HG02763 (cell line): ENCODE measurements around the gene IGHMBP2.

Source experiments
- ATAC-seq: cut with Tn5 transposase; IDR thresholded peaks from one replicate; pipeline ENCODE4 v1.9.1; 2021; ENCODE audit warnings: mild to moderate bottlenecking, moderate library complexity; ENCODE audit not compliant: unreplicated experiment

Gene IGHMBP2

DNA sequence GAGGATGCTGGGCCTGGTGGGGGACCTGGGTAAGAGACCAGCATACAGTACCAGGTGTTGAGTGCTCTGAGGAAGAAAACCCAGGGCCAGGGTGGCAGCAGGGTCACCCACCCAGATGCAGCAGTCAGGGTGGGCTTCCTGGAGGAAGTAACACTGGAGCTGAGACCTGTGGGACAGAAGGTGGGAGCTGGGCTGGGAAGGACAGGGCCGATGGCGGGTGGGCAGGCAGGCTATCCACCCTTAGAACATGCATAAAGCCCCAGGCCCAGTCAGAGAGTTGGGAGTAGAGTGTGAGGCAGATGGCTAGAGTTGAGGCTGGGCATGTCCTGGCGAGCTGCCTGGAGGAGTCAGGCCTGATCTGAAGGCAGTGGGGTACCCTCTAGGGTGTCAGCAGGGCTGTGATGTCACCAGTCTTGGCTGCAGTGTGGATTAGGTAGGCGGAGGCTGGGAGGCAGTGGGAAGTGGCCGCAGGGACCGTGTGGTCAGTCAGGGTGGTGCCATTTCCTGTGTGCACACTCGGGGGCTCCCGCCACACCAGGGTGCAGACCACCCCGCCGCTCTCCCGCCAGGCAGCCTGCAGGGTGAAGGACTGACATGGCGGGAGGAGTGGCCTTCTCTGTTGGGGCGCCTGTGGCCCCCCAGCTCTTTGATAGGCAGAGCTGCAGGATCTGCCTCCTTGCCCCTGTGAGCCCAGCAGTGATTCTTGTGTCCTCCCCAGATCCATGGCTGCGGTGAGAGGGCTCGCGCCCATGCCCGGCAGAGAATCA is 35.3 kb downstream of the IGHMBP2 start:
- ATAC-seq, result no peak

- ATAC-seq, result no peak
Measured at GRCh38 chr11:68939583-68940555, 36.2 kb downstream of the IGHMBP2 start.

DNA sequence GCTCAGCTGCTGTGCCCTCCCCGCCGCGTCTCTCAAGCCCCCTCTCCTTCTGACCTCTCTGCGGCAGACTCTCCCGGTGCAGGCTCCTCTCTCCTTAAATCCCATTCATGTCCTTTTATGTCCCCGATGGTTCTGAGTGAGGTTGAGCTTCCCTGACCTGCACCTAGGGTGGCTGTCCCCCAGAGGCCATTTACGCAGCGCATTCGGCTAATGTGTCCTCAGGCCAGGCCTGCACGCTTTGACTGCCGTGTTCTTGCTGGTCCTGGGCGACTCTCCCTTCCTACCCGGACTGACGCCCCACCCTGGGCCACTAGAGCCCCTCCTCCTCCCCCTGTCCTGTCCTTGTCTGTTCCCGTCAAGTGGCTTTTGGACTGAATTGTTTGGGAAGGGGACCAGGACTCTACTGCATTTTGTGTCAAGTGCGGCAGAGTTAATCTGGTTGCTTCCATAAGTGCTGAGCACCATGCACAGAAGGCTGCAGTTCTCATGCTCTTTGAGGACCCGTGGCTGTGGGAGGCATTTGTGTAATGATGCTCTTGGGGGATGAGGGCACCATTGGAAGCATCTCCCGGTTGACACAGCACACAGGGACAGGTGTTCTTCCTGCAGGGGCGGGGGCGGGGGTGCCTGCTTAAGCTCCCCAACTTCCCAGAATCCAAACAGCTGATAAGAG is 37.1 kb downstream of the IGHMBP2 start:
- ATAC-seq, result no peak

GRCh38 chr11:68941324-68942094 is 37.8 kb downstream of the IGHMBP2 start:
- no peak for ATAC-seq

- ATAC-seq, result no peak
Measured at GRCh38 chr11:68942095-68942620, 38.5 kb downstream of the IGHMBP2 start.

DNA sequence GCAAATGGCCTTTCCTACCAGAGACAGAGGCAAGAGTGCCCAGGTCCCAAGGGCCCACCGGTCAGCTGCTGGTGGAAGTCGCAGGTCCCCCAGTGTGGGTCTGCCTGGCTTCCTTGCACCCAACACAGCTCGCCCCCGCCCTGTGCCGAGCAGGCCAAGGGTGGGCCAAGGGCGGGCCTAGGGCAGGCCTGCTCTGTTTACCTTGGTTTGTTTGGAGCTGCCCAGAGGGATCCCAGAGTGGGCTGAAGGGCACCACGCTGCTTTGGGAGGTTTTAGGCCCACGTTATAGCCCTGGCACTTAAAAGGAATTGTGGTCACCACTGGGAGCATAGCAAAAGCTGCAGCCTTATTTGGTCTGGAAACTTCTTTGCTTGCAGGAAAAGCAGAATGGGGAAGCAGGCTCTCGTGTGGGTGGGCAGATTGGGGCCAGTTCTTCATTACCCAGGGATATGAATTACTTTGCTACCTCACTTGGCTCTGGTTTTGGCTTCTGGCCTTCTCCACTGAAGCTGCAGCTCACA is 39.1 kb downstream of the IGHMBP2 start:
- ATAC-seq, result no peak

DNA sequence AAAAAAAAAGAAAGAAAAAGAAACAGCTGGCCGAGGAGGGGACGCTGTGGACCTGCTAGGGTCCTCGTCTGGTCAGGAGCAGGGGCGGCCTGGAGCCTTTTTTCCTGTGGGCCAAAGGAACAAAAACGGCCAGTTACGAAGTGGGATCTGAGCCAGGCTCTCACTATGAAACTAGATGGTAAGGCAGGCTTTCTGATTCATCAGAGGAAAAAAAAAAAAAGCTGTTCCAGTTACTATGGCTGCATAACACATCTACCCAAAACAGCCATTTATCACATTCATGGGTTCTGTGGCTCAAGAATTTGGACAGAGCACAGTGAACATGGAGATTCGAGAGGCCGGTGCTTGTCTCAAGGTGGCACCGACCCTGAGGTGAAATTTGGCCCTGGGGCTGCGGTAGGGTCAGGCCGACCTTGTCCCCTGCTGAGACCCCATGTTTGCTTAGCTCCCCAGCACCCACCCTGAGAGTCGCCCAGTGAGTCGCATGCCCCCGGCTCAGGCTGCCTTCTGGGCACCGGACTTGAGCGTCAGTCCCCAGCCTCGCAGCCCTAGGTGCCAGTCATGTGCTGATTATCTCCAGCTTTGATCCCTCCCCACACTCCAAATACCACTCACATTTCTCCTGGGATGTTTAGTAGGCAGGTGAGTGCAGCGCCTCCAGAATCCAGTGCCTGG is 42.9 kb downstream of the IGHMBP2 start:
- ATAC-seq, result no peak

DNA sequence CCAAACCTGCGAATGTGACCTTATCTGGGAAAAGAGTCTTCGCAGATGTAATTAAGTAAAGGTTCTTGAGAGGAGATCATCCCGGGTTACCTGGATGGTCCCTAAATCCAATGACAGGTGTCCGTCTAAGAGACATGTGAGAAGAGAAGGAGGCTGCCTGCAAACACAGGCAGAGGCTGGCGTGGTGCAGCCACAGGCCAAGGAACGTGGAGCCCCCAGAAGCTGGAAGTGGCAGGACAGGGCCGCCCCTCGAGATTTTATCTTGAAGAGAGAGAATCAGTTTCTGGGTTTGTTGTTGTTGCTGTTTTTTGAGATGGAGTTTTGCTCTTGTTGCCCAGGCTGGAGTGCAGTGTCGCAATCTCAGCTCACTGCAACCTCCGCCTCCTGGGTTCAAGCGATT is 43.5 kb downstream of the IGHMBP2 start:
- ATAC-seq, result no peak

DNA sequence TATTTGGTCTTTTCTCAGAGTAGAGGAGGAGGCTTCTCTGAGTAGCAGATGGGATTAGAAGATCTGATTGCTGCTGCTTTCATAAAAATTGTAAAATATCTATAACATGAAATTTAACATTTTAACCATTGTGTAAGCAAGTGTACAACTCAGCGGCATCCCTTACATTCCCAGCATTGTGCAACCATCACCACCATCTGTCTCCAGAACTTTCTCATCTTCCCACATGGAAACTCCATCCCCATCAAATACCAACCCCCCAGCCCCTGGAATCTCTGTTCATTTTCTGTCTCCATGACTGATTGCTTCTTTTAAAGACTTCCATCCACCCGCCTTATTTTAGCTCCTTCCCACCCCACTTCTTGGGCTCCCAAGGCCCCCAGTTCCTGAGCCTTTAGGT is 44.8 kb downstream of the IGHMBP2 start:
- ATAC-seq, result no peak

GRCh38 chr11:68948935-68949334 is 45.2 kb downstream of the IGHMBP2 start:
- no peak for ATAC-seq

DNA sequence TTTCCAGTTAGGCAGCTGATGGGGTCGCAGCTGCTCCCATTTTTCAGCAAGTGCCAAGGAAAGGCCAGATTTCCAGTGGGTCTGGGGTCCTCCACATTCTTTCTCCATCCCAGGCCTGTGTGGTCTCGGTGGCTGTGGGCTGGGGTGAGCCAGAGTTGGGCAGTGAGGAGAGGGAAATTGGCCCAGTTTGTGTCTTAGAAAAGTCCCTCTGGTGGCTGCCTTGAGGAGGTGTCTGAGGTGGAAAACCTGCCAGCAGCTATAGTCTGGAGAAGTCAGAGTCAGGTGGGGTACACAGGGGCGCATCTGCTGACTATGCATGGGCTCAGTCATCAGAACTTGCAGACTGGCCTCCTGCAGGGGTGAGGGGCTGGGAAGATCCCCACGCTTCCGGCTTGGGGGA is 46.6 kb downstream of the IGHMBP2 start:
- no peak for ATAC-seq

GRCh38 chr11:68950762-68951161 is 47.1 kb downstream of the IGHMBP2 start:
- ATAC-seq, result no peak

DNA sequence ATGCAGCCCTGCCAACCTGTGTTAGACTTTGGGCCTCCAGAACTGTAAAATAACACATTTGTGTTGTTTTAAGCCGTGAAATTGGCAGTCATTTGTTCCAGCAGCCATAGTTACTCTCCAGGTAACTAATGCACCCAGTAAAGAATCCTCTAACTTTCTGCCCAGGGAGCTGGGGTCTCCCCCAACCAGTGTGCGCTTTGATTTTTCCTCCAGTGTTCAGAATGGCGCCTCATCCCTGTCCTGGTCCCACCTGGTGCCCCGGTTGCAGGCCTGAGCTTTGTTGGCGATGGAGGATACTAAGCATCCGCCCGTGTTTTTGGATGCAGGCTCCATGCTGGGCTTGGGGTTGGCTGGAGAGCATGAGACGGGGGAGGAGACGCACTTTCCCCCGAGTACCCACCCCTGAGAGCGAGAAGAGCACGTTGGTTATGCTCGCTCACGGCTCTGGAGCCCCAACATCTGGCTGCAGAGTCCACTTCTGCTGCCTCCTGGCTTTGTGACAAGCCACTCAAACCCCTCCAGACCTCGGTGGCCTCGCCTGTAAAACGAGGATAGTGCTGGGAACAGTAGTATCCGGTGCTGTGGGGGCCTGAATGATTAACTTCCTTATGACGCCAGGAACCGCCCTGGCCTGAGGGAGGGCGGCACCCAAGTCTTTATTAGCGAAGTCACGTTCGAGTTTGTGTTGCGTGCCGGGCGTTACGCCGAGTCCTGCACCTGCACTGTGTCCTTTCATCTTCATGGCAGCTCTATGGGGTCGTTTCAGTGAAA is 51.3 kb downstream of the IGHMBP2 start:
- ATAC-seq, result no peak

DNA sequence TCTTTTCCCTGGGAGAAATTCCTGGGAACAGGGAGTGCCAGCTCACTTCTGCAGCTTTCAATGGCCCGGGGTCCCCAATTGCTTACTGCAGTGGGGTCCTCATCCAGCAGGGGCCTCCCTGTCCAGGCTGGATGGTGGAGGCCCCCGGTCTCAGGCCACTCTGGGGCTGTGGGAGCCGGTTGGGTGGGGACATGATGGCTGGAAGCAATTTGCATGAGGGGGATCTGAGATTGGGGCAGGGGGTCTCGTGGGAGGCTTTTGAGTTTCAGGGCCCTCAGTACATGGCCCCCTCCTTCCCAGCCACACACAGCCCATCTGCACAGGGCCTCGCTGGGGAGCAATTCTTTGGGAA is 51.9 kb downstream of the IGHMBP2 start:
- no peak for ATAC-seq

DNA sequence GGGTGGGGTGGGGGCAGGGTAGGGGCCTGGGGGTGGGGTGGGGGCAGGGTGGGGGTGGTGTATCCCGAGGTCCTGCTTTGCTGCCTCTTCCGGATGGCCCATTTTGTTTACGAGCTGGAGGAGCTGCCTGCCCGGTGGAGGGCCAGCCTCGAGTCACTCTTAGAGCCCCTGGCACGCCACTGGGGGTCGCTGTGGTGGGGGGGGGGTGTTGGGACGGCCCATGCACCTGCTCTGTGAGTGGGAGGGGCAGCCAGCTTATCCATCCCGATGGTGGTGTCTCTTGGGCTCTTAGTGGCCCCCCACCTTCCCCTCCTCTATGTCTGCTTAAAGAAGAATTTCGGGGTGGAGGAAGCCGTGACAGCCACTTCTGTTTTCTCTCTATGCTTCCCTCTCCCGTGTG is 52.5 kb downstream of the IGHMBP2 start:
- ATAC-seq, result no peak

GRCh38 chr11:68956547-68957254 is 53.0 kb downstream of the IGHMBP2 start:
- ATAC-seq, result no peak

GRCh38 chr11:68958211-68958610 is 54.5 kb downstream of the IGHMBP2 start:
- no peak for ATAC-seq
